GM12878 (cell line): ENCODE measurements around the gene GTPBP6. TPM values are rescaled to one million over a fixed set of nuclear protein-coding genes. Genes with fewer than 3 reads are reported as not detected.

Source experiments
- ATAC-seq: fragments of 200-7000 bp; cut with Tn5 transposase; 3 replicates; pipeline ENCODE4 v1.9.1; 2020; ENCODE audit warnings: mild to moderate bottlenecking, moderate library complexity
- BruUV-seq: library from RNA; stranded (reverse); fragments of 400-500 nt; replicated peaks from 2 replicates; lab custom pipeline; 2021; lab: Mats Ljungman, UMichigan
- CTCF ChIA-PET: fragments of 300-600 bp; sonication (Branson Sonifier 250); formaldehyde crosslinking; extraction: SDS; loops from one replicate; lab custom pipeline; 2021; ENCODE audit warnings: inconsistent platforms; lab: Yijun Ruan, JAX
- POLR2A ChIA-PET: fragments of 350-600 bp; formaldehyde crosslinking; extraction: SDS; loops from one replicate; lab custom pipeline; 2021; ENCODE audit warnings: inconsistent platforms; lab: Charles Lee
- RAD21 ChIA-PET: fragments of 300-600 bp; sonication (Branson Sonifier 250); formaldehyde crosslinking; loops from one replicate; lab custom pipeline; 2023; ENCODE audit warnings: antibody characterized with exemption; ENCODE audit not compliant: unreplicated experiment; lab: Charles Lee
- SMC1A ChIA-PET: fragments of 300-600 bp; sonication (Branson Sonifier 250); formaldehyde crosslinking; loops from one replicate; lab custom pipeline; 2023; ENCODE audit not compliant: unreplicated experiment, uncharacterized antibody; lab: Charles Lee
- DNase-seq: peaks from one replicate; pipeline ENCODE4 v3.0.0-alpha.2; 2011; ENCODE audit warnings: low read depth, low spot score
- FAIRE-seq: peaks from 3 replicates; lab custom pipeline; 2011; peaks lifted over from hg19 to GRCh38; lab: Jason Lieb, UNC
- H2AFZ ChIP-seq: 2 replicates; pipeline ENCODE4 v1.6.0; 2011; ENCODE audit warnings: low read depth, low read length, control low read depth; ENCODE audit not compliant: control insufficient read depth
- H3K27ac ChIP-seq: 2 replicates; pipeline ENCODE4 v1.5.1; 2011; ENCODE audit warnings: control low read depth; ENCODE audit not compliant: control insufficient read depth, insufficient read depth
- H3K27me3 ChIP-seq, 2 experiments: replicated peaks in 1 of 2; 2 replicates each; pipeline versions ENCODE4 v1.6.0 to v1.6.1; 2011; ENCODE audit warnings: low read length in 1 of 2; ENCODE audit not compliant: control insufficient read depth in 2 of 2, insufficient read depth in 2 of 2
- H3K36me3 ChIP-seq, 2 experiments: 2 replicates each; pipeline ENCODE4 v1.5.1; 2011; ENCODE audit warnings: low read length in 1 of 2; ENCODE audit not compliant: control insufficient read depth in 2 of 2, insufficient read depth in 2 of 2
- H3K4me1 ChIP-seq: 2 replicates; pipeline ENCODE4 v1.6.1; 2011; ENCODE audit warnings: mild to moderate bottlenecking, low read length, moderate library complexity, mixed read lengths; ENCODE audit not compliant: control insufficient read depth, insufficient read depth
- H3K4me2 ChIP-seq: 2 replicates; pipeline ENCODE4 v1.6.0; 2011; ENCODE audit warnings: control low read depth; ENCODE audit not compliant: control insufficient read depth, insufficient read depth
- H3K4me3 ChIP-seq: fragments of 200-600 bp; sonication (generic); 2 replicates; pipeline ENCODE4 v1.5.1; 2016
- H3K79me2 ChIP-seq: 2 replicates; pipeline ENCODE4 v1.6.0; 2011; ENCODE audit warnings: low read length; ENCODE audit not compliant: control insufficient read depth, insufficient read depth
- H3K9ac ChIP-seq: 2 replicates; pipeline ENCODE4 v1.8.0; 2011; ENCODE audit warnings: low read length, control low read depth, mixed read lengths; ENCODE audit not compliant: control insufficient read depth, insufficient read depth
- H3K9me3 ChIP-seq: replicated peaks from 3 replicates; pipeline ENCODE4 v1.5.1; 2011; ENCODE audit warnings: mild to moderate bottlenecking, low read length; ENCODE audit not compliant: control insufficient read depth, insufficient read depth
- H4K20me1 ChIP-seq: 2 replicates; pipeline ENCODE4 v1.6.0; 2011; ENCODE audit not compliant: control insufficient read depth, insufficient read depth
- BMI1 ChIP-seq: fragments of 450-650 bp; IDR thresholded peaks from 2 replicates; pipeline ENCODE4 v1.6.1; 2016; ENCODE audit warnings: mild to moderate bottlenecking, moderate library complexity, borderline replicate concordance
- CBX5 ChIP-seq: sonication (generic); IDR thresholded peaks from 2 replicates; pipeline ENCODE4 v1.6.1; 2016; ENCODE audit warnings: low read depth, moderate library complexity, mild to moderate bottlenecking, inconsistent platforms
- CHD4 ChIP-seq: fragments of 200-600 bp; sonication (generic); IDR thresholded peaks from 2 replicates; pipeline ENCODE4 v1.6.1; 2016; ENCODE audit warnings: mild to moderate bottlenecking
- IRF3 ChIP-seq: fragments of 450-650 bp; IDR thresholded peaks from 2 replicates; pipeline ENCODE4 v1.6.1; 2014; ENCODE audit warnings: mild to moderate bottlenecking
- MLLT1 ChIP-seq: fragments of 450-650 bp; IDR thresholded peaks from 2 replicates; pipeline ENCODE4 v1.6.1; 2016; ENCODE audit warnings: mild to moderate bottlenecking
- MXI1 ChIP-seq: fragments of 150-350 bp; IDR thresholded peaks from 2 replicates; pipeline ENCODE4 v1.6.1; 2011; ENCODE audit warnings: low read depth, mild to moderate bottlenecking, inconsistent platforms, low read length, improper control_type of control experiment
- NR2C2 ChIP-seq: IDR thresholded peaks from 2 replicates; pipeline ENCODE4 v1.6.1; 2011; ENCODE audit warnings: borderline replicate concordance, low read depth; ENCODE audit not compliant: control insufficient read depth, insufficient read length
- PAX5 ChIP-seq: IDR thresholded peaks from 2 replicates; pipeline ENCODE4 v1.6.1; 2011; ENCODE audit warnings: low read depth, low read length, borderline replicate concordance
- POLR2A ChIP-seq: IDR thresholded peaks from 2 replicates; pipeline ENCODE4 v1.6.1; 2011; ENCODE audit warnings: low read depth, mild to moderate bottlenecking, low read length
- YBX1 ChIP-seq: fragments of 450-650 bp; IDR thresholded peaks from 2 replicates; pipeline ENCODE4 v1.6.1; 2016; ENCODE audit warnings: antibody characterized with exemption
- ZNF622 ChIP-seq: fragments of 450-650 bp; IDR thresholded peaks from 2 replicates; pipeline ENCODE4 v1.6.1; 2017; ENCODE audit warnings: mild to moderate bottlenecking, inconsistent platforms
- WGBS: methylation state at CpG from one replicate; pipeline ENCODE4 v1.1.6; 2016; ENCODE audit warnings: low lambda C conversion rate; ENCODE audit not compliant: insufficient replicate concordance, insufficient coverage; ENCODE audit errors: missing lambda C conversion rate; 5-methylcytosine and 5-hydroxymethylcytosine counted together
- in situ Hi-C: fragments of 300-500 bp; cut with MboI; formaldehyde crosslinking; loops from 9 replicates; pipeline ENCODE4 v1.14.3; 2018; ENCODE audit warnings: mixed read lengths
- intact Hi-C: fragments of 100-400 bp; cut with micrococcal nuclease; formaldehyde crosslinking; loops from one replicate; pipeline ENCODE4 v1.14.2; 2022; ENCODE audit not compliant: unreplicated experiment
- polyA plus RNA-seq, 11 experiments: library from polyadenylated mRNA; depleted of rRNA in 4 of 11; unstranded in 6 of 11; stranded (reverse) in 5 of 11; fragments of >200 nt; fragmentation: Nextera tagmentation in 4 of 11; fragmentation: Illumina TruSeq in 1 of 11; extraction: Ambion mirVana in 4 of 11; extraction: Trizol in 1 of 11; gene quantifications; 1 replicate in 1 of 11; 2 replicates in 10 of 11; pipeline versions ENCODE4 v1.2.1 to v1.2.3, GENCODE V29; 2011 to 2016; ENCODE audit warnings: inconsistent platforms in 2 of 11, missing spikeins in 2 of 11, low read depth in 1 of 11
- total RNA-seq, 4 experiments: library from RNA; depleted of rRNA in 3 of 4; stranded (reverse); fragments of >200 nt in 3 of 4; fragmentation: Illumina TruSeq in 1 of 4; extraction: Trizol in 1 of 4; gene quantifications; 2 replicates each; pipeline versions ENCODE4 v1.2.1 to v1.2.3, GENCODE V29; 2013 to 2021

Gene GTPBP6
- total and polyA plus RNA-seq, 10 of the 15 experiments (the other 5 are each of a cell fraction or from before 2014, with no cell fraction given), result 0.31 to 71.0 (median 21.1) TPM

GRCh38 chrX:350148-350533, 31.5 kb upstream of the GTPBP6 start:
- no peaks in the 10 kb centered on the region; the same call in 2 of the 3 replicates for H3K9me3 ChIP-seq
- ATAC-seq, result no peak
- BruUV-seq, result no TSS peak
- ChIA-PET POLR2A (no interaction called here), SMC1A (no interaction called here), CTCF (no interaction called here), RAD21 (no interaction called here)
- FAIRE-seq, result no peak
- no peaks in the 10 kb centered on the region for H3K27me3 ChIP-seq
- H3K4me1 ChIP-seq, result no peaks in the 10 kb centered on the region
- intact Hi-C loops (no loop called here), in situ Hi-C loops (no loop called here)
- H3K79me2 ChIP-seq, result no peaks in the 10 kb centered on the region
- no peak overlapping the region for H3K4me2 ChIP-seq
- DNase-seq, result no peak
- no peaks in the 10 kb centered on the region for H4K20me1 ChIP-seq
- no peak overlapping the region for H3K9ac ChIP-seq
- H3K27ac ChIP-seq, result no peak overlapping the region
- no peak overlapping the region for H2AFZ ChIP-seq
- no peak for TF ChIP-seq POLR2A
- no peak for TF ChIP-seq CBX5
- TF ChIP-seq BMI1, result no peak
- TF ChIP-seq NR2C2, result no peak
- TF ChIP-seq IRF3, result no peak
- no peak for TF ChIP-seq MLLT1
- no peak for TF ChIP-seq YBX1
- TF ChIP-seq ZNF622, result no peak
- no peak for TF ChIP-seq PAX5
- no peak for TF ChIP-seq MXI1
- no peak for TF ChIP-seq CHD4
- WGBS, result 95% methylated on average over 20 of the region's 20 CpGs
- H3K36me3 ChIP-seq, result no peaks in the 10 kb centered on the region
- H3K4me3 ChIP-seq, result no peak overlapping the region
